ENCODE data around the gene TNFRSF4.

TNFRSF4 gene

DNA sequence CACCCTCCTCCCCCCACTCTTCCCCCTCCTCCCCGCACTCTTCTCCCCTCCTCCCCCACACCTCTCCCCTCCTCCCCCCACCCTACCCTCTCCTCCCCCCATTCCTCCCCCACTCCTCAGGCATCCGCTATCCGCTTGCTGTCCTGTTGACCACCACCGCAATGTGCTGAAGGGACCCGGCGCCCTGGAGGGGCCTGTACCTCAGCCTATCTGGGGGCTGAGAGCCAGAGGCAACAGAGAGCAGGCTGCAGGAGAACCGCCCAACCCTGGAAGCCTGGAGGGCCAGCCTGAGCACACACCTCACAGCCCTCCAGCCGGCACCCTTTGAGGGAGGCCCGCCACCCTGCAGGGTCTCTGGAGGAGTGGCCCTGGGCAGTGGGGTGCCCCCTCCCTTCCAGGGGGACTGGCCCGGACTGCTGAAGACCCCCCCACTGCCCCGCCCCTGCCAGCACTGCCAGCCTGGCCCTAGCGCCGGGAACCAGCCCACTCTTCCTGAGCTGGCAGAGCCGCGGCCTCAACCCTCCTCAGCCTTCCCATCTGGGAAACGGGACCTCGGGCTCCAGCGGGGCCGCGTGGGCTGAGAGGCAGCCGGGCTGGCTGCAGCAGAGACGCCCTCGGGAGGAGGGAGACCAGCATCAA is 31.3 kb upstream of the TNFRSF4 start:
- TF ChIP-seq, protein P1, sequence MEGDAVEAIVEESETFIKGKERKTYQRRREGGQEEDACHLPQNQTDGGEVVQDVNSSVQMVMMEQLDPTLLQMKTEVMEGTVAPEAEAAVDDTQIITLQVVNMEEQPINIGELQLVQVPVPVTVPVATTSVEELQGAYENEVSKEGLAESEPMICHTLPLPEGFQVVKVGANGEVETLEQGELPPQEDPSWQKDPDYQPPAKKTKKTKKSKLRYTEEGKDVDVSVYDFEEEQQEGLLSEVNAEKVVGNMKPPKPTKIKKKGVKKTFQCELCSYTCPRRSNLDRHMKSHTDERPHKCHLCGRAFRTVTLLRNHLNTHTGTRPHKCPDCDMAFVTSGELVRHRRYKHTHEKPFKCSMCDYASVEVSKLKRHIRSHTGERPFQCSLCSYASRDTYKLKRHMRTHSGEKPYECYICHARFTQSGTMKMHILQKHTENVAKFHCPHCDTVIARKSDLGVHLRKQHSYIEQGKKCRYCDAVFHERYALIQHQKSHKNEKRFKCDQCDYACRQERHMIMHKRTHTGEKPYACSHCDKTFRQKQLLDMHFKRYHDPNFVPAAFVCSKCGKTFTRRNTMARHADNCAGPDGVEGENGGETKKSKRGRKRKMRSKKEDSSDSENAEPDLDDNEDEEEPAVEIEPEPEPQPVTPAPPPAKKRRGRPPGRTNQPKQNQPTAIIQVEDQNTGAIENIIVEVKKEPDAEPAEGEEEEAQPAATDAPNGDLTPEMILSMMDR (IDR thresholded peaks at IDR 0.05; ENCODE audit: low read depth, low read length), result no peak
- DNase-seq (ENCODE audit: low read depth, low spot score), result no peak
- in situ Hi-C loops (cut with HindIII; ENCODE audit: low sequenced_read_pairs), result no loop called here
- H3K4me3 ChIP-seq (ENCODE audit: low read depth, low read length), result no peak overlapping the region

DNA sequence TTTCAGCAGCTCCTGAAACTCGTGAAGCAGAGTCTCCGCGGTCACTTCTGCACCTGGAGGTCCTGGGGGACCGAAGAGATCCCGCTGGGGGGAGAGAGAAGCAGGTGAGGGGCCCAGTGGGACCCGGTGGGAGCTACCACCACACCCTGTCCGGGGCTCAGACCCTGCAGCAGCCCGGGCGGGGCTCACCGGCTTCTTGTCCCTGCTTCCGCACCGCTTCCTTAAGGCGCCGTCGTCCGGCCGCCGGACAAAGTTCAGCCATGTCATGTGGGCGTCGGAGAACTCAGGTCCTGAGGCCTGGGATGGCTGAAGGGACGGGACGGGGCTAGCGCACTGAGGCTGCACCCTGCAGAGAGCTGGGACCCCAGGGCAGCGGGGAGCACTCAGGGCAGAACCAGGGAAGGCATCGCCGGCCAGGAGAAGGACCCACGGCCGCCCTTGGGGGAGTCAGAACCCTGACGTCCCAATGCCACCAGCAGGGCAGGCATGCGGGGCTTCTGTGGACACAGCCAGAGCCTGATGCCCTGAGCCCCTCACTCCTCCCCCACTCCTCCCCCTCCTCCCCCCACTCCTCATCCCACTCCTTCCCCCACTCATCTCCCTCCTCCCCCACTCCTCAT is 30.3 kb upstream of the TNFRSF4 start:
- in situ Hi-C loops (cut with HindIII; ENCODE audit: low sequenced_read_pairs), result no loop called here
- no peak for DNase-seq (ENCODE audit: low read depth, low spot score)
- H3K4me3 ChIP-seq (ENCODE audit: low read depth, low read length), result no peak overlapping the region
- TF ChIP-seq, protein P1 (IDR thresholded peaks at IDR 0.05; ENCODE audit: low read depth, low read length), result no peak

DNA sequence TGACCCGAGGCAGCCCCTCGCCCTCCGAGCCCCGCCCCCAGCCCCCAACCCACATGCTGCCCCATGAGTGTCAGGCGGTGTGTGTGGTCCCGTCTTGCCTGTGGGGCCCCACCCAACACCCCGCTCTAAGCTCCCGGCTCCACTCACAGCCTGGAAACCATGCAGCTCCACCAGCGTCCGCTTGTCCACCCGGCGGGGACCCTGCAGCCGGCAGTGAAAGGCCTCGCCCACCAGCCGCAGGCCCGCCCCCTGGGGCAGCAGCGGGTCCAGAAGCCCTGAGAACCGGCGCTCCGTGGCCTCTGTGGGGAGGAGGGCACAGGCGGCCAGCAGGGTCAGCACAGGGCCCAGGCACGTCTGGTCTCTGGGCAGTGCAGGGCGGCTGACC is 29.8 kb upstream of the TNFRSF4 start:
- TF ChIP-seq, protein P1 (IDR thresholded peaks at IDR 0.05; ENCODE audit: low read depth, low read length), result no peak
- no peak for DNase-seq (ENCODE audit: low read depth, low spot score)
- in situ Hi-C loops (cut with HindIII; ENCODE audit: low sequenced_read_pairs), result no loop called here
- no peak overlapping the region for H3K4me3 ChIP-seq (ENCODE audit: low read depth, low read length)

DNA sequence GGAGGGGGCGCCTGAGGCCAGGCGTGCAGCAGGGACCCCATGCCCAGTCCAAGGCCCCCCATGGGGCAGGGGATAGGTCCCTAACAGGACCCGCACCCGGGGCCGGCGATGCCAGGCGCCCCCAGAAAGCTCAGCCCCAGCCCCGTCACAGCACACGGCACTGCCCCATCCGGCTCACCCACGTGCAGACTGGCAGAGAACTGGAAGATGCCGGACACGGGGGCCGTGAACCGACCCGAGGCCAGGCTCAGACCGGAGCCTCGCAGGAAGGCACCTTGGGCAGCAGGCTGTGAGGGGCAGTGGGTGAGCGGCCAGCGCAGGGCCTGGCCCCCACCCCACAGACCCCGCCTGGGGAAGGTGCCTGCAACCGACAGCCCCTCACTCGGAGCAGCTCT is 29.3 kb upstream of the TNFRSF4 start:
- TF ChIP-seq, protein P1 (IDR thresholded peaks at IDR 0.05; ENCODE audit: low read depth, low read length), result no peak
- no peak overlapping the region for H3K4me3 ChIP-seq (ENCODE audit: low read depth, low read length)
- no peak for DNase-seq (ENCODE audit: low read depth, low spot score)
- in situ Hi-C loops (cut with HindIII; ENCODE audit: low sequenced_read_pairs), result no loop called here

DNA sequence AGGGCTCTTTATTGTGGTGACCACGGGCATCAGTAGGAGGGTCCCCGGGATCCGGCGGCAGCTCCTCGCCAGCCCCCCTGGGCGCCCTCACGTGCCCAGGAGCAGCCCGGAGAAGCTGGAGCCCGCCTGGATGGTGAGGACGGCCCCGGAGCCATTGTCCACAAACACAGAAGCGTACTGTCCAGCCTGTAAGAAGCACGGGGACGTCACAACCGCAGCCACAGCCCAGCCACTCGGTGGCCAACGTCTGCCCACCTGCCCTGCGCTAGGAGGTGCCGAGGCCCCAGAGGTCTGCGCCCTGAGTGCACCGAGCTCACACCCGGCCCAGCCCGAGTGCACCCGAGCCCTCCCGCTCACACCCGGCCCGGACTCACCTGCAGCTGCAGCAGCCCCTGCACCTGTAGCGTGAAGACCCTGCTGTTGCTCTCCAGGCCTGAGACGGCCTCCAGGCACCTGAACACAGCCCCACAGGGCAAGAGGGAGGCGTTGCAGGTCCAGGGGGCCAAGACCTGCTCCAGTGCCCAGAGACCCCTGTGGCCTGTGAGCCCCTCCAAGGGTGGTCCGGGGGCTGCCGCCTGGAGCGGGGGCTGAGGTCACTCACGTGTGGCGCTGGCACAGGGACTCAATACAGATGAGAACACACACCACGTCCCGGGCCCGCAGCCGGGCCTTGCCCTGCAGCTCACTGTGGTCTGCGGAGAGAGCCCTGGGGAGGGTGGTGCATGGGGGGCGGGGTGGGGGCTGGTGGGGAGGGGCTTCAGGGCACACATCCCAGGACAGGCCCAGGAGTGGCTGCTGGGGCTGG is 28.7 kb upstream of the TNFRSF4 start:
- DNase-seq (ENCODE audit: low read depth, low spot score), result no peak
- TF ChIP-seq, protein P1 (IDR thresholded peaks at IDR 0.05; ENCODE audit: low read depth, low read length), result no peak
- in situ Hi-C loops (cut with HindIII; ENCODE audit: low sequenced_read_pairs), result no loop called here
- no peak overlapping the region for H3K4me3 ChIP-seq (ENCODE audit: low read depth, low read length)

DNA sequence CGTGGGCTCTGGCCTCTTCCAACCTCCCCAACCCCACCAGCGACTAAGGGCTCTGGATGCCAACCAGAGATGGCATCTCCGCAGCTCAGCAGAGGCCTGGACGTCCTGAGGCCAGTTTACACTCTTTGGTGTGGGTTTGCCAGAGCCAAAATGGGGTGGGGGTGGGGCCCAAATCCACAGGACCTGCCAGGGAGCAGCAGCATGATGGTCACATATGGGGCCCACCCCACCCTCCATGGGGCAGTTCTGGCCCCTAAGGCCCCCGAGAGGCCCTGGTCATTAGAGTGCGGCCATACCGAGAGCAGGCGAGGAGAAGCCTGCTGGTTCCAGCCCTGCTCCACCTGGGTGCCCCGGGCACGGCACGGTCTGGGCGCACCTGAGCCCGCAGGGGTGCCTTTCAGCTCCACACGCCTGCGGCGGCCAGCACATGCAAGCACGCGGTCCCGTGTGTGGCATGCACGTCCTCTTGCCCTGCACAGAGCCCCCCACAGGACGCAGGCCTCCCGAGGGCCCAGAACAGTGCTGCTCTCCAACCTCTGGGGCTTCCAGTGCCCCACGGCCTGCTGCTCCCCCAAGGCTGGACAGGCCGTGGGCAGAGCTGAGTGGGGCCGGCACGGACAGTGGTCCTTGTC is 27.8 kb upstream of the TNFRSF4 start:
- no peak for DNase-seq (ENCODE audit: low read depth, low spot score)
- in situ Hi-C loops (cut with HindIII; ENCODE audit: low sequenced_read_pairs), result no loop called here
- TF ChIP-seq, protein P1 (IDR thresholded peaks at IDR 0.05; ENCODE audit: low read depth, low read length), result no peak
- no peak overlapping the region for H3K4me3 ChIP-seq (ENCODE audit: low read depth, low read length)

All from astrocyte of the spinal cord (primary cell).